Epithelial cell of esophagus (primary cell): Measurements from ENCODE around the gene AAMP.

Source experiments
- DNase-seq: peaks from one replicate; pipeline ENCODE4 v3.0.0; 2010; ENCODE audit warnings: low read depth
- H3K4me3 ChIP-seq: 2 replicates; pipeline ENCODE4 v1.5.1; 2011; ENCODE audit warnings: mild to moderate bottlenecking, low read length, control low read depth
- CTCF ChIP-seq: IDR thresholded peaks from 2 replicates; pipeline ENCODE4 v1.5.1; 2011; ENCODE audit warnings: low read depth, mild to moderate bottlenecking, low read length, control low read depth, inconsistent platforms; ENCODE audit not compliant: insufficient read depth; ENCODE audit errors: missing control alignments

Gene AAMP

GRCh38 chr2:218261423-218262236 lies 8.3 kb downstream of the AAMP start:
- no peak for DNase-seq
- TF ChIP-seq CTCF: no peak
- H3K4me3 ChIP-seq: no peak overlapping the region

GRCh38 chr2:218260742-218261422 lies 9.1 kb downstream of the AAMP start, which contains the start of gene GPBAR1:
Gene GPBAR1, plus strand, starts transcription at chr2:218261015. Its CDS starts 1,710 bp downstream, at chr2:218262725.
- DNase-seq: no peak
- no peak within 1 kb of the TSS for H3K4me3 ChIP-seq
- TF ChIP-seq CTCF: no peak

- no peak overlapping the region for H3K4me3 ChIP-seq
These were observed 9.8 kb downstream of the AAMP start for GRCh38 chr2:218260166-218260565.

GRCh38 chr2:218259099-218259961 lies 10.6 kb downstream of the AAMP start:
- TF ChIP-seq CTCF: no peak
- DNase-seq: peak; percentile 68
- no peak overlapping the region for H3K4me3 ChIP-seq

More at GRCh38 chr2:218260166-218260565, 9.8 kb downstream of the AAMP start:
- DNase-seq: no peak
- no peak for TF ChIP-seq CTCF

GRCh38 chr2:218257390-218257981 lies 12.5 kb downstream of the AAMP start:
- TF ChIP-seq CTCF: peak; percentile 60
- peak; percentile 56 for DNase-seq
- no peak overlapping the region for H3K4me3 ChIP-seq

- DNase-seq: no peak
- H3K4me3 ChIP-seq: no peak overlapping the region
- TF ChIP-seq CTCF: no peak
These were observed 13.2 kb downstream of the AAMP start for GRCh38 chr2:218256612-218257350.
